H9 (cell line): ENCODE measurements around the gene ST6GALNAC3. TPM values are rescaled to one million over a fixed set of nuclear protein-coding genes. Genes with fewer than 3 reads are reported as not detected.
A peak's percentile ranks its signal among the peaks of the same experiment; 100 is the strongest.

Source experiments
- DNase-seq: peaks from one replicate; pipeline ENCODE4 v3.0.0-alpha.2; 2017
- H2AFZ ChIP-seq: one replicate; pipeline ENCODE4 v1.6.1; 2013; ENCODE audit warnings: mild to moderate bottlenecking, low read length, control low read depth, moderate library complexity
- H2AK5ac ChIP-seq: 2 replicates; pipeline ENCODE4 v1.6.1; 2013; ENCODE audit warnings: low read length, control low read depth, mixed read lengths; ENCODE audit not compliant: insufficient read length
- H2BK120ac ChIP-seq: one replicate; pipeline ENCODE4 v1.6.1; 2013; ENCODE audit warnings: low read depth, mild to moderate bottlenecking, low read length, control low read depth, inconsistent platforms; ENCODE audit not compliant: poor library complexity, severe bottlenecking
- H2BK12ac ChIP-seq: 2 replicates; pipeline ENCODE4 v1.6.1; 2013; ENCODE audit warnings: low read length, control low read depth, mixed read lengths, low read depth; ENCODE audit not compliant: insufficient read length
- H2BK15ac ChIP-seq: 2 replicates; pipeline ENCODE4 v1.6.1; 2013; ENCODE audit warnings: low read depth, low read length, control low read depth
- H2BK20ac ChIP-seq: one replicate; pipeline ENCODE4 v1.6.1; 2013; ENCODE audit warnings: low read depth, mild to moderate bottlenecking, low read length, control low read depth, inconsistent platforms; ENCODE audit not compliant: poor library complexity, severe bottlenecking
- H2BK5ac ChIP-seq: 2 replicates; pipeline ENCODE4 v1.6.1; 2013; ENCODE audit warnings: low read length, control low read depth, mixed read lengths; ENCODE audit not compliant: insufficient read length
- H3K14ac ChIP-seq: 2 replicates; pipeline ENCODE4 v1.6.1; 2013; ENCODE audit warnings: low read length, control low read depth; ENCODE audit not compliant: insufficient read depth
- H3K18ac ChIP-seq: 2 replicates; pipeline ENCODE4 v1.6.1; 2013; ENCODE audit warnings: low read depth, mild to moderate bottlenecking, mixed read lengths, low read length, control low read depth; ENCODE audit not compliant: insufficient read length
- H3K23ac ChIP-seq: 2 replicates; pipeline ENCODE4 v1.6.1; 2013; ENCODE audit warnings: low read length, control low read depth, mixed read lengths, low read depth; ENCODE audit not compliant: insufficient read length
- H3K23me2 ChIP-seq: 2 replicates; pipeline ENCODE4 v1.6.1; 2013; ENCODE audit warnings: low read depth, mild to moderate bottlenecking, mixed read lengths, low read length, control low read depth; ENCODE audit not compliant: insufficient read length, poor library complexity, severe bottlenecking
- H3K27ac ChIP-seq: 2 replicates; pipeline ENCODE4 v1.5.1; 2013; ENCODE audit warnings: low read length, control low read depth, mixed read lengths, low read depth; ENCODE audit not compliant: insufficient read length
- H3K27me3 ChIP-seq: 2 replicates; pipeline ENCODE4 v1.6.1; 2013; ENCODE audit warnings: low read length, control low read depth, inconsistent platforms; ENCODE audit not compliant: insufficient read depth
- H3K4ac ChIP-seq: 2 replicates; pipeline ENCODE4 v1.6.1; 2013; ENCODE audit warnings: low read depth, mild to moderate bottlenecking, control low read depth, inconsistent platforms, low read length, moderate library complexity
- H3K4me1 ChIP-seq: 2 replicates; pipeline ENCODE4 v1.6.1; 2013; ENCODE audit warnings: low read length, control low read depth, inconsistent platforms; ENCODE audit not compliant: insufficient read depth
- H3K4me2 ChIP-seq: 2 replicates; pipeline ENCODE4 v1.6.1; 2013; ENCODE audit warnings: low read length, control low read depth, mixed read lengths; ENCODE audit not compliant: insufficient read length, insufficient read depth
- H3K56ac ChIP-seq: 2 replicates; pipeline ENCODE4 v1.6.1; 2013; ENCODE audit warnings: low read depth, mild to moderate bottlenecking, mixed read lengths, low read length, control low read depth; ENCODE audit not compliant: insufficient read length
- H3K79me1 ChIP-seq: 2 replicates; pipeline ENCODE4 v1.6.1; 2013; ENCODE audit warnings: low read depth, mild to moderate bottlenecking, moderate library complexity, low read length, control low read depth, inconsistent platforms; ENCODE audit not compliant: insufficient read depth, poor library complexity, severe bottlenecking
- H3K79me2 ChIP-seq: 2 replicates; pipeline ENCODE4 v1.6.1; 2013; ENCODE audit warnings: low read length, control low read depth, inconsistent platforms; ENCODE audit not compliant: insufficient read depth
- H3K9ac ChIP-seq: 2 replicates; pipeline ENCODE4 v1.6.1; 2013; ENCODE audit warnings: low read length, control low read depth, mixed read lengths; ENCODE audit not compliant: insufficient read length; ENCODE audit errors: extremely low read depth
- H3K9me3 ChIP-seq: one replicate; pipeline ENCODE4 v1.6.1; 2013; ENCODE audit warnings: low read depth, low read length, inconsistent platforms; ENCODE audit not compliant: control insufficient read depth
- H3T11ph ChIP-seq: one replicate; pipeline ENCODE4 v1.6.1; 2013; ENCODE audit warnings: mild to moderate bottlenecking, low read length, control low read depth, inconsistent platforms
- H4K20me1 ChIP-seq: one replicate; pipeline ENCODE4 v1.6.1; 2013; ENCODE audit not compliant: control insufficient read depth, insufficient read length, insufficient read depth
- H4K5ac ChIP-seq: 2 replicates; pipeline ENCODE4 v1.6.1; 2013; ENCODE audit warnings: low read depth, mild to moderate bottlenecking, mixed read lengths, low read length, control low read depth; ENCODE audit not compliant: insufficient read length
- H4K8ac ChIP-seq: replicated peaks from 2 replicates; pipeline ENCODE4 v1.6.1; 2013; ENCODE audit warnings: low read length, control low read depth, mixed read lengths, low read depth; ENCODE audit not compliant: insufficient read length
- H4K91ac ChIP-seq: 2 replicates; pipeline ENCODE4 v1.6.1; 2013; ENCODE audit warnings: low read depth, mild to moderate bottlenecking, moderate library complexity, mixed read lengths, low read length, control low read depth; ENCODE audit not compliant: insufficient read length
- H3K27ac Mint-ChIP-seq, 3 experiments: 2 replicates in 2 of 3; 3 replicates in 1 of 3; pipeline ENCODE4 v1.8.0; 2020 to 2021; ENCODE audit warnings: mixed read lengths in 3 of 3, mild to moderate bottlenecking in 1 of 3, moderate library complexity in 1 of 3
- H3K27me3 Mint-ChIP-seq: 2 replicates; pipeline ENCODE4 v1.8.0; 2021; ENCODE audit warnings: low read depth, mild to moderate bottlenecking, moderate library complexity, mixed read lengths
- H3K36me3 Mint-ChIP-seq, 3 experiments: 2 replicates in 2 of 3; 3 replicates in 1 of 3; pipeline ENCODE4 v1.8.0; 2020 to 2021; ENCODE audit warnings: low read depth in 3 of 3, mixed read lengths in 3 of 3; ENCODE audit not compliant: insufficient read depth in 1 of 3
- H3K4me1 Mint-ChIP-seq, 2 experiments: 2 replicates each; pipeline ENCODE4 v1.8.0; 2020; ENCODE audit warnings: mixed read lengths in 2 of 2
- H3K4me3 Mint-ChIP-seq, 2 experiments: 2 replicates in 1 of 2; 3 replicates in 1 of 2; pipeline ENCODE4 v1.8.0; 2020 to 2021; ENCODE audit warnings: mild to moderate bottlenecking in 2 of 2, mixed read lengths in 2 of 2, moderate library complexity in 1 of 2
- H3K9me3 Mint-ChIP-seq, 2 experiments: 2 replicates in 1 of 2; 3 replicates in 1 of 2; pipeline ENCODE4 v1.8.0; 2020; ENCODE audit warnings: mild to moderate bottlenecking in 2 of 2, mixed read lengths in 2 of 2, moderate library complexity in 1 of 2
- whole genome bisulfite sequencing: extraction: QIAGEN DNeasy Blood & Tissue Kit; methylation state at CpG from one replicate; pipeline ENCODE4 v1.1.7; 2013; ENCODE audit warnings: missing lambda C conversion rate, low lambda C conversion rate, mixed read lengths; ENCODE audit not compliant: insufficient read length; ENCODE audit errors: extremely low coverage; 5-methylcytosine and 5-hydroxymethylcytosine counted together
- total RNA-seq: library from RNA; stranded (reverse); gene quantifications from 2 replicates; pipeline ENCODE4 v1.2.1, GENCODE V29; 2021
- TF ChIP-seq, protein P1 (sequence below): fragments of 200-600 bp; sonication (generic); conservative IDR thresholded peaks from 3 replicates; pipeline ENCODE4 v1.8.0; 2021; ENCODE audit warnings: antibody characterized with exemption, mild to moderate bottlenecking

ST6GALNAC3 gene
- total RNA-seq, 1 experiment from 2014 or later = 11.2 TPM

DNA sequence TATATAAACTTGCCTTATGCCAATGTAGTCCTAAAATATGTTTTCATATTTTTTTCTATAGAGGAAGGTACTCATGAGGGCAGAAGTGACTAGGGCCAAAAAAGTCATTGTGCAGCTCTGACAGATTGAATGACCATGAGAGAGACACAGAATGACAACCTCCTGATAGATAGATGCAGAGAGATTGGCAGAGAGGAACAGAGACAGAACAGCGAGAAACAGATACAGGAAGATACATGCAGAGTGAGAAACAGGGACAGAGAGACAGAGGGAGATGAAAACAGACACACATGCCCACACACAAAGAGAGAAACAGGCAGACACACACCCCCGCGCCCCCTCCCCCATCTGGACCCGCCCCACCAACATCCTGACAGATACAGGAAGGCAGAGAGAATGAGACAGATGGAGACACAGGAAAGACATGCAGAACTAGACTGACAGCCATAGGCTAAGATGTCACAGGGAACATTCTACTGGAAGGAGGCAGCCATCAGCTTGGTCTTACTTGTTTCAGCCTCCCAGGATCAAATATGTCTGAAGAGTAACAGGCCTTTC lies 211.1 kb downstream of the ST6GALNAC3 start:
- Histone ChIP-seq H3K27ac (no peak overlapping the region), H4K91ac (no peak overlapping the region), H2BK120ac (no peak overlapping the region), H3T11ph (no peak overlapping the region), H3K18ac (no peak overlapping the region), H3K9ac (no peak overlapping the region), H3K79me1 (no peaks in the 10 kb centered on the region), H4K5ac (no peak overlapping the region), H3K9me3 (no peaks in the 10 kb centered on the region), H2AFZ (no peak overlapping the region), H3K4me1 (peaks cover 3% of the 10 kb centered on the region; the same call in 1 of the 2 replicates), H3K14ac (no peak overlapping the region), H4K20me1 (no peaks in the 10 kb centered on the region), H3K79me2 (no peaks in the 10 kb centered on the region), H4K8ac (no peak overlapping the region), H2BK15ac (no peak overlapping the region), H3K4me2 (no peak overlapping the region), H2BK20ac (no peak overlapping the region), H3K4ac (no peak overlapping the region), H2BK12ac (no peak overlapping the region), H3K56ac (no peak overlapping the region), H3K23ac (no peak overlapping the region), H2AK5ac (no peak overlapping the region), H3K23me2 (no peaks in the 10 kb centered on the region), H2BK5ac (no peak overlapping the region), H3K27me3 (no peaks in the 10 kb centered on the region)
- TF ChIP-seq, protein P1, sequence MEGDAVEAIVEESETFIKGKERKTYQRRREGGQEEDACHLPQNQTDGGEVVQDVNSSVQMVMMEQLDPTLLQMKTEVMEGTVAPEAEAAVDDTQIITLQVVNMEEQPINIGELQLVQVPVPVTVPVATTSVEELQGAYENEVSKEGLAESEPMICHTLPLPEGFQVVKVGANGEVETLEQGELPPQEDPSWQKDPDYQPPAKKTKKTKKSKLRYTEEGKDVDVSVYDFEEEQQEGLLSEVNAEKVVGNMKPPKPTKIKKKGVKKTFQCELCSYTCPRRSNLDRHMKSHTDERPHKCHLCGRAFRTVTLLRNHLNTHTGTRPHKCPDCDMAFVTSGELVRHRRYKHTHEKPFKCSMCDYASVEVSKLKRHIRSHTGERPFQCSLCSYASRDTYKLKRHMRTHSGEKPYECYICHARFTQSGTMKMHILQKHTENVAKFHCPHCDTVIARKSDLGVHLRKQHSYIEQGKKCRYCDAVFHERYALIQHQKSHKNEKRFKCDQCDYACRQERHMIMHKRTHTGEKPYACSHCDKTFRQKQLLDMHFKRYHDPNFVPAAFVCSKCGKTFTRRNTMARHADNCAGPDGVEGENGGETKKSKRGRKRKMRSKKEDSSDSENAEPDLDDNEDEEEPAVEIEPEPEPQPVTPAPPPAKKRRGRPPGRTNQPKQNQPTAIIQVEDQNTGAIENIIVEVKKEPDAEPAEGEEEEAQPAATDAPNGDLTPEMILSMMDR = no peak
- Mint-ChIP-seq H3K27me3 (no peaks in the 10 kb centered on the region), H3K4me1 (peaks cover 13 to 24% of the 10 kb centered on the region in 2 experiments), H3K9me3 (no peaks in the 10 kb centered on the region), H3K27ac (peak overlapping the region in 1 of 3 experiments; percentile 6; a peak in 1 of 7 replicates), H3K4me3 (no peak overlapping the region), H3K36me3 (no peaks in the 10 kb centered on the region; a peak in 1 of 7 replicates)
- no CpG with 5 or more reads among the region's 4 CpGs for WGBS
- no peak for DNase-seq
